H1 (cell line): ENCODE results near the gene ATAT1. TPM values are rescaled to one million over a fixed set of nuclear protein-coding genes. Genes with fewer than 3 reads are reported as not detected.

Experiments
- CTCF ChIA-PET: fragments of 300-600 bp; sonication (Branson Sonifier 250); formaldehyde crosslinking; loops from one replicate; lab custom pipeline; 2021; ENCODE audit not compliant: partially characterized antibody; lab: Charles Lee
- POLR2A ChIA-PET: fragments of 300-600 bp; sonication (Branson Sonifier 250); formaldehyde crosslinking; loops from one replicate; lab custom pipeline; 2021; ENCODE audit warnings: inconsistent platforms; ENCODE audit not compliant: partially characterized antibody; lab: Charles Lee
- DNase-seq, 2 experiments: peaks; one replicate each; pipeline versions ENCODE4 v3.0.0 to v3.0.0-alpha.2; 2010 to 2022; ENCODE audit warnings: low spot score in 2 of 2, low read depth in 1 of 2, mixed read lengths in 1 of 2
- FAIRE-seq: peaks from 2 replicates; lab custom pipeline; 2011; peaks lifted over from hg19 to GRCh38; lab: Jason Lieb, UNC
- H2AFZ ChIP-seq: 2 replicates; pipeline ENCODE4 v1.8.1; 2012; ENCODE audit warnings: low read length, inconsistent platforms
- H2AK5ac ChIP-seq: 2 replicates; pipeline ENCODE4 v1.6.1; 2013; ENCODE audit warnings: low read depth, low read length
- H2BK120ac ChIP-seq: replicated peaks from 2 replicates; pipeline ENCODE3; 2013; ENCODE audit warnings: low read depth, low read length, inconsistent platforms
- H2BK12ac ChIP-seq: 2 replicates; pipeline ENCODE4 v1.6.1; 2013; ENCODE audit warnings: low read depth, low read length
- H2BK15ac ChIP-seq: 2 replicates; pipeline ENCODE4 v1.6.1; 2013; ENCODE audit warnings: low read length
- H2BK20ac ChIP-seq: 2 replicates; pipeline ENCODE4 v1.6.1; 2013; ENCODE audit warnings: low read length
- H2BK5ac ChIP-seq: 2 replicates; pipeline ENCODE4 v1.6.1; 2013; ENCODE audit warnings: low read depth, low read length
- H3K14ac ChIP-seq: 2 replicates; pipeline ENCODE4 v1.6.1; 2013; ENCODE audit warnings: inconsistent platforms; ENCODE audit not compliant: insufficient read length
- H3K18ac ChIP-seq: 2 replicates; pipeline ENCODE4 v1.6.1; 2013; ENCODE audit warnings: low read length; ENCODE audit errors: extremely low read depth
- H3K23ac ChIP-seq: 2 replicates; pipeline ENCODE4 v1.6.1; 2013; ENCODE audit warnings: inconsistent platforms; ENCODE audit not compliant: insufficient read length
- H3K23me2 ChIP-seq: 2 replicates; pipeline ENCODE4 v1.6.1; 2013; ENCODE audit warnings: low read depth, low read length
- H3K27ac ChIP-seq: 2 replicates; pipeline ENCODE4 v1.6.1; 2011; ENCODE audit warnings: low read depth, low read length, inconsistent platforms
- H3K27me3 ChIP-seq, 4 experiments: replicated peaks in 1 of 4; 1 replicate in 1 of 4; 2 replicates in 3 of 4; pipeline versions ENCODE4 v1.6.1 to v1.8.1; 2011 to 2013; ENCODE audit warnings: low read length in 3 of 4, mild to moderate bottlenecking in 3 of 4, inconsistent platforms in 2 of 4, mixed read lengths in 2 of 4, moderate library complexity in 1 of 4; ENCODE audit not compliant: control insufficient read depth in 3 of 4, insufficient read depth in 3 of 4; ENCODE audit errors: extremely low read depth in 1 of 4
- H3K36me3 ChIP-seq, 4 experiments: 2 replicates each; pipeline versions ENCODE4 v1.6.1 to v1.8.1; 2011 to 2013; ENCODE audit warnings: mild to moderate bottlenecking in 4 of 4, low read length in 3 of 4, moderate library complexity in 2 of 4, control low read depth in 1 of 4, inconsistent platforms in 1 of 4; ENCODE audit not compliant: insufficient read depth in 4 of 4, control insufficient read depth in 2 of 4
- H3K4ac ChIP-seq: replicated peaks from 2 replicates; pipeline ENCODE3; 2013; ENCODE audit warnings: low read length, low read depth, mixed read lengths, inconsistent platforms; ENCODE audit not compliant: insufficient read length
- H3K4me1 ChIP-seq, 4 experiments: replicated peaks in 1 of 4; 1 replicate in 1 of 4; 2 replicates in 3 of 4; pipeline versions ENCODE4 v1.6.1 to v1.8.1; 2011 to 2013; ENCODE audit warnings: low read length in 3 of 4, inconsistent platforms in 2 of 4, mixed read lengths in 1 of 4; ENCODE audit not compliant: insufficient read depth in 4 of 4, control insufficient read depth in 3 of 4
- H3K4me2 ChIP-seq, 2 experiments: 2 replicates each; pipeline versions ENCODE4 v1.6.1 to v1.8.1; 2011 to 2013; ENCODE audit warnings: low read depth in 2 of 2, low read length in 2 of 2, control low read depth in 1 of 2, inconsistent platforms in 1 of 2, mild to moderate bottlenecking in 1 of 2; ENCODE audit not compliant: insufficient read depth in 1 of 2
- H3K4me3 ChIP-seq, 4 experiments: fragments of 200-600, 300-600 bp in 1 of 4; sonication (generic), shearing (Covaris generic), sonication (Bioruptor Twin) in 1 of 4; 2 replicates each; pipeline versions ENCODE4 v1.5.1 to v1.8.1; 2011 to 2016; ENCODE audit warnings: low read length in 4 of 4, low read depth in 3 of 4, control low read depth in 2 of 4, inconsistent platforms in 2 of 4, mild to moderate bottlenecking in 2 of 4, mixed read lengths in 1 of 4, moderate library complexity in 1 of 4; ENCODE audit not compliant: insufficient read depth in 2 of 4; ENCODE audit errors: extremely low read depth in 1 of 4
- H3K56ac ChIP-seq: replicated peaks from 2 replicates; pipeline ENCODE3; 2013; ENCODE audit warnings: low read depth, mild to moderate bottlenecking, mixed read lengths, low read length, inconsistent platforms; ENCODE audit not compliant: insufficient read length
- H3K79me1 ChIP-seq: 2 replicates; pipeline ENCODE4 v1.6.1; 2013; ENCODE audit warnings: low read depth, low read length, control low read depth
- H3K79me2 ChIP-seq, 2 experiments: 2 replicates each; pipeline versions ENCODE4 v1.6.1 to v1.8.1; 2012 to 2013; ENCODE audit warnings: low read length in 2 of 2, mild to moderate bottlenecking in 2 of 2, inconsistent platforms in 1 of 2; ENCODE audit not compliant: insufficient read depth in 2 of 2, control insufficient read depth in 1 of 2
- H3K9ac ChIP-seq, 4 experiments: replicated peaks in 1 of 4; 1 replicate in 1 of 4; 2 replicates in 3 of 4; pipeline versions ENCODE4 v1.6.1 to v1.8.1; 2011 to 2013; ENCODE audit warnings: low read depth in 3 of 4, low read length in 3 of 4, control low read depth in 2 of 4, mild to moderate bottlenecking in 2 of 4, moderate library complexity in 2 of 4, inconsistent platforms in 1 of 4; ENCODE audit errors: extremely low read depth in 1 of 4
- H3K9me3 ChIP-seq, 2 experiments: 2 replicates each; pipeline versions ENCODE4 v1.6.1 to v1.8.1; 2012 to 2013; ENCODE audit warnings: mild to moderate bottlenecking in 2 of 2, moderate library complexity in 2 of 2, control low read depth in 1 of 2, inconsistent platforms in 1 of 2, low read depth in 1 of 2, low read length in 1 of 2, mixed read lengths in 1 of 2; ENCODE audit not compliant: insufficient read depth in 2 of 2
- H4K20me1 ChIP-seq, 2 experiments: replicated peaks in 1 of 2; 2 replicates each; pipeline versions ENCODE3 to v1.8.1; 2011 to 2013; ENCODE audit warnings: inconsistent platforms in 2 of 2, low read length in 2 of 2, mild to moderate bottlenecking in 1 of 2; ENCODE audit not compliant: insufficient read depth in 2 of 2, control insufficient read depth in 1 of 2
- H4K5ac ChIP-seq: 2 replicates; pipeline ENCODE4 v1.6.1; 2013; ENCODE audit warnings: low read length, low read depth, mixed read lengths, inconsistent platforms; ENCODE audit not compliant: insufficient read length
- H4K8ac ChIP-seq: 2 replicates; pipeline ENCODE4 v1.8.0; 2013; ENCODE audit warnings: mild to moderate bottlenecking, moderate library complexity, low read length, inconsistent platforms; ENCODE audit not compliant: insufficient read depth; ENCODE audit errors: extremely low read depth
- H4K91ac ChIP-seq: replicated peaks from 2 replicates; pipeline ENCODE3; 2013; ENCODE audit warnings: low read length, mixed read lengths, inconsistent platforms; ENCODE audit not compliant: insufficient read length
- BRCA1 ChIP-seq: IDR thresholded peaks from 2 replicates; pipeline ENCODE4 v1.6.1; 2012; ENCODE audit warnings: low read depth, low read length, improper control_type of control experiment
- CEBPB ChIP-seq: IDR thresholded peaks from 2 replicates; pipeline ENCODE4 v1.6.1; 2012; ENCODE audit warnings: low read depth, low read length
- CHD1 ChIP-seq: IDR thresholded peaks from 2 replicates; pipeline ENCODE4 v1.6.1; 2012; ENCODE audit warnings: low read depth, low read length, improper control_type of control experiment
- CHD2 ChIP-seq: IDR thresholded peaks from 2 replicates; pipeline ENCODE4 v1.6.1; 2012; ENCODE audit warnings: low read length, improper control_type of control experiment
- FOSL1 ChIP-seq: IDR thresholded peaks from 2 replicates; pipeline ENCODE4 v1.6.1; 2011; ENCODE audit warnings: mild to moderate bottlenecking, low read depth, low read length, moderate library complexity; ENCODE audit not compliant: insufficient read depth
- KDM4A ChIP-seq: IDR thresholded peaks from one replicate; pipeline ENCODE4 v1.7.1; 2012; ENCODE audit warnings: low read depth, mild to moderate bottlenecking, moderate library complexity, low read length, inconsistent platforms; ENCODE audit not compliant: severe bottlenecking
- NRF1 ChIP-seq: IDR thresholded peaks from 2 replicates; pipeline ENCODE4 v1.6.1; 2011; ENCODE audit warnings: mild to moderate bottlenecking, low read depth, low read length, improper control_type of control experiment
- PHF8 ChIP-seq: fragments of 200-600 bp; sonication (generic); conservative IDR thresholded peaks from 2 replicates; pipeline ENCODE4 v1.7.1; 2012; ENCODE audit warnings: low read depth, mild to moderate bottlenecking, inconsistent platforms, low read length, moderate library complexity
- RBBP5 ChIP-seq: IDR thresholded peaks from 2 replicates; pipeline ENCODE4 v1.7.1; 2012; ENCODE audit warnings: low read depth, mild to moderate bottlenecking, inconsistent platforms, low read length, moderate library complexity, borderline replicate concordance
- SP2 ChIP-seq: IDR thresholded peaks from 2 replicates; pipeline ENCODE4 v1.6.1; 2012; ENCODE audit warnings: mild to moderate bottlenecking, low read length, inconsistent platforms
- SRF ChIP-seq: IDR thresholded peaks from 2 replicates; pipeline ENCODE4 v1.6.1; 2011; ENCODE audit warnings: mild to moderate bottlenecking, low read depth, low read length, moderate library complexity
- SUZ12 ChIP-seq: fragments of 200-600 bp; sonication (generic); IDR thresholded peaks from 2 replicates; pipeline ENCODE4 v1.6.1; 2012; ENCODE audit warnings: mild to moderate bottlenecking, inconsistent platforms, low read length, moderate library complexity, mixed read lengths
- TBP ChIP-seq: IDR thresholded peaks from 2 replicates; pipeline ENCODE4 v1.6.1; 2011; ENCODE audit warnings: low read depth, low read length, improper control_type of control experiment
- ZNF274 ChIP-seq: IDR thresholded peaks from 2 replicates; pipeline ENCODE4 v1.7.0; 2012; ENCODE audit warnings: low read length, borderline replicate concordance; ENCODE audit errors: extremely low read depth
- WGBS, 2 experiments: shearing (Covaris generic) in 1 of 2; methylation state at CpG; one replicate each; pipeline versions ENCODE4 v1.1.6 to v1.1.7; 2013 to 2015; ENCODE audit warnings: low lambda C conversion rate in 2 of 2, mixed read lengths in 2 of 2, inconsistent platforms in 1 of 2, low coverage in 1 of 2, missing lambda C conversion rate in 1 of 2; ENCODE audit not compliant: insufficient replicate concordance in 2 of 2, insufficient coverage in 1 of 2, insufficient read length in 1 of 2; ENCODE audit errors: extremely low coverage in 1 of 2, missing lambda C conversion rate in 1 of 2; 5-methylcytosine and 5-hydroxymethylcytosine counted together
- polyA plus RNA-seq, 7 experiments: library from polyadenylated mRNA; depleted of rRNA in 3 of 7; stranded (reverse) in 5 of 7; unstranded in 2 of 7; fragments of >200 nt in 5 of 7; fragments of 200-250 nt in 2 of 7; gene quantifications; 1 replicate in 5 of 7; 2 replicates in 1 of 7; 4 replicates in 1 of 7; pipeline versions ENCODE4 v1.2.1 to v1.2.3, GENCODE V29; 2011 to 2013; ENCODE audit warnings: missing spikeins in 2 of 7, mixed read lengths in 2 of 7
- total RNA-seq: library from RNA; stranded (reverse); fragmentation: NEBNext Ultra II Directional; extraction: Animal tissue kit (Norgen Biotek cat#: 25700); gene quantifications from 2 replicates; pipeline ENCODE4 v1.2.1, GENCODE V29; 2021

Gene ATAT1
- total and polyA plus RNA-seq, 2 of the 8 experiments (the other 6 are each of a cell fraction or from before 2014, with no cell fraction given) = 14.4 to 14.6 TPM

DNA sequence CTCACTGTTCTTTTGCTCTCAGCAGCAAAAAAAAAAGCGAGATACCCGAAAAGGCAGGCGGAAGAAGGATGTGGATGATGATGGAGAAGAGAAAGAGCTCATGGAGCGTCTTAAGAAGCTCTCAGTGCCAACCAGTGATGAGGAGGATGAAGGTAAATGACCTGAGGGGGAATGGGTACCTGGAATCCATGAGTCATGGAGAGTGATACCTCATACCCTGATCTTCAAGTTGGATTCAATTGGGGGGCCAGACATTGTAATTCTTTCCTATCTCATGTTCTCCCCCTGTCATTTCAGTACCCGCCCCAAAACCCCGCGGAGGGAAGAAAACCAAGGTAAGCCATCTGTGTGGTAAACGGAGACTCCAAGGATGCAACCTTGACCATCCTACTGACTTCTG is 48.6 kb upstream of the ATAT1 start:
- H2BK5ac ChIP-seq = no peak overlapping the region
- ChIA-PET CTCF (interaction anchor here (0.5 to 2.6 kb wide), 4 partner anchors 13 to 162 kb away, joined by 3 to 9 read pairs (median 6); no protein-coding TSS in a partner anchor), POLR2A (interaction anchor here (0.5 to 27.0 kb wide), 13 partner anchors 9 to 153 kb away, joined by 3 to 712 read pairs (median 4); no protein-coding TSS in a partner anchor)
- no peak for FAIRE-seq
- no peak overlapping the region for H3K56ac ChIP-seq
- H2BK15ac ChIP-seq = no peak overlapping the region
- no peak overlapping the region for H2AFZ ChIP-seq
- H3K79me1 ChIP-seq = peaks cover 9% of the 10 kb centered on the region
- TF ChIP-seq SP2 = no peak
- TF ChIP-seq SRF = no peak
- TF ChIP-seq TBP = no peak
- no peak for TF ChIP-seq ZNF274
- no peak for TF ChIP-seq FOSL1
- TF ChIP-seq KDM4A = no peak
- TF ChIP-seq RBBP5 = no peak
- no peak for TF ChIP-seq BRCA1
- no peak for TF ChIP-seq PHF8
- no peak for TF ChIP-seq SUZ12
- TF ChIP-seq CHD1 = no peak
- no peak for TF ChIP-seq CHD2
- no peak for TF ChIP-seq NRF1
- TF ChIP-seq CEBPB = no peak
- no peak overlapping the region for H3K4ac ChIP-seq
- peaks cover 9 to 33% of the 10 kb centered on the region in 2 experiments for H3K79me2 ChIP-seq
- no peak overlapping the region for H4K8ac ChIP-seq
- no peak overlapping the region for H4K91ac ChIP-seq
- no peak overlapping the region for H2BK20ac ChIP-seq
- no peak overlapping the region for H3K4me2 ChIP-seq
- no peak overlapping the region for H3K23ac ChIP-seq
- WGBS, 2 experiments = 88% methylated on average over 5 of the region's 8 CpGs; no CpG with 5 or more reads in 1 of the 2 experiments
- no peaks in the 10 kb centered on the region for H3K23me2 ChIP-seq
- no peaks in the 10 kb centered on the region for H3K27me3 ChIP-seq
- no peak overlapping the region for H3K14ac ChIP-seq
- H3K9me3 ChIP-seq = no peaks in the 10 kb centered on the region
- peaks cover 34 to 69% (median 53%) of the 10 kb centered on the region in 4 experiments for H3K36me3 ChIP-seq
- H3K9ac ChIP-seq = no peak overlapping the region
- H4K20me1 ChIP-seq = peaks cover 3 to 19% of the 10 kb centered on the region in 2 experiments
- no peak overlapping the region for H3K27ac ChIP-seq
- DNase-seq = no peak
- H2BK12ac ChIP-seq = no peak overlapping the region
- no peaks in the 10 kb centered on the region for H3K4me1 ChIP-seq
- no peak overlapping the region for H2AK5ac ChIP-seq
- no peak overlapping the region for H3K18ac ChIP-seq
- H3K4me3 ChIP-seq = no peak overlapping the region
- no peak overlapping the region for H2BK120ac ChIP-seq
- no peak overlapping the region for H4K5ac ChIP-seq
